ENCODE results near the gene ANKRD55. TPM values are rescaled to one million over a fixed set of nuclear protein-coding genes. Genes with fewer than 3 reads are reported as not detected.
"Not testable (repeated sequence)": the region's sequence is repeated elsewhere in the genome, so short reads cannot be mapped to it uniquely, and the experiment has no call there.

Gene ANKRD55
- total and polyA plus RNA-seq, 2 donors (not counting 1 experiment from before 2014, with no cell fraction given): not detected

DNA sequence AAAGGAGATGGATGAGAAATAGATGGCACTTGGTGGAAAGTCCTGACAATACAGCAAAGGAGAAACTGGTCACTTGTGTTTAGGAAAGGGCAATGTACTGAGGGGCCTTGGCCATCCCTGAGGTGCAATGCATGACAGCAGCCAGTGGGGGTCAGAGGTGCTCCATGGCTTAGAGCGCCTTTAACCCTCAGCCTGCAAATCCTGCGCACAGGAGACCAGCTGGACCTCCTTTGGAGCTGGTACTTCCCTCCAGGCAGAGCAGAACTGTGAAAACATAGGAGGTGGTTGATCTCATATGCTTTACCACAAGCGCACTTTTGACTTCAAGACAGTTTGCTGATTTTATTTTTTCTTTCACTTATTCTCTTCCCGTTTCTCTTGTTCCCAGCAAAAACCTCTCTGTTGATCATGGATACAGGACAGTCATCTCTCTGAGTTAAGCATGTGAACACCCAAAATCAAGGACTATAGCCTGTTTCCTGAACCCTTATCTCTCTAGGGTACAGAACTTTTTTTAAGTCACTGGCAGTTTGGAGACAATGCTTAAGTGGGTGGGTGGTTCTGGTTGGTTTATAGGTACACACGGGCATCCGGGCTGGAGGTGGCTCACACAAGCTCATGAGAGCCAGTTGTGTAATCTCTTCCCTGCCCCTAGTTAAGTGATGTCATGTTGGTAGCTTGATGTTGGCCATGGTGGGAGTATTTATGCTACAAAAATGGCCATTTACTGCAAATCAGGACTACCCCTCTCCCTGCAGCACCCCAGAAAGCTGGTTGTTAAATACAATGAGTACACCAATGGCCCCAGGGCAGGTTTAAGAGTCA is 37.6 kb upstream of the ANKRD55 start:
- Histone ChIP-seq H3K27me3 (ENCODE audit: control insufficient read depth, insufficient read depth, low read length) (no peaks in the 10 kb centered on the region), H3K36me3 (ENCODE audit: control insufficient read depth, insufficient read depth, low read length) (no peaks in the 10 kb centered on the region), H3K4me2 (ENCODE audit: extremely low read depth, insufficient read depth, low read length) (no peak overlapping the region), H2AFZ (ENCODE audit: low read length) (no peak overlapping the region), H3K79me2 (ENCODE audit: control insufficient read depth, insufficient read depth, low read length) (no peaks in the 10 kb centered on the region), H3K9ac (ENCODE audit: insufficient read depth, low read length) (no peak overlapping the region), H3K27ac (ENCODE audit: insufficient read depth, low read length) (no peak overlapping the region), H4K20me1 (ENCODE audit: control insufficient read depth, extremely low read depth, insufficient read depth, low read length) (no peaks in the 10 kb centered on the region), H3K9me3 (ENCODE audit: control insufficient read depth, insufficient read depth, low read depth, low read length) (no peaks in the 10 kb centered on the region), H3K4me1 (ENCODE audit: control insufficient read depth, extremely low read depth, insufficient read depth, low read length) (no peaks in the 10 kb centered on the region), H3K4me3 (replicated peaks in 1 of 4; ENCODE audit: control extremely low read depth in 1 of 4, insufficient read depth in 1 of 4, low read depth in 3 of 4, low read length in 4 of 4) (no peak overlapping the region)
- TF ChIP-seq, protein P1, sequence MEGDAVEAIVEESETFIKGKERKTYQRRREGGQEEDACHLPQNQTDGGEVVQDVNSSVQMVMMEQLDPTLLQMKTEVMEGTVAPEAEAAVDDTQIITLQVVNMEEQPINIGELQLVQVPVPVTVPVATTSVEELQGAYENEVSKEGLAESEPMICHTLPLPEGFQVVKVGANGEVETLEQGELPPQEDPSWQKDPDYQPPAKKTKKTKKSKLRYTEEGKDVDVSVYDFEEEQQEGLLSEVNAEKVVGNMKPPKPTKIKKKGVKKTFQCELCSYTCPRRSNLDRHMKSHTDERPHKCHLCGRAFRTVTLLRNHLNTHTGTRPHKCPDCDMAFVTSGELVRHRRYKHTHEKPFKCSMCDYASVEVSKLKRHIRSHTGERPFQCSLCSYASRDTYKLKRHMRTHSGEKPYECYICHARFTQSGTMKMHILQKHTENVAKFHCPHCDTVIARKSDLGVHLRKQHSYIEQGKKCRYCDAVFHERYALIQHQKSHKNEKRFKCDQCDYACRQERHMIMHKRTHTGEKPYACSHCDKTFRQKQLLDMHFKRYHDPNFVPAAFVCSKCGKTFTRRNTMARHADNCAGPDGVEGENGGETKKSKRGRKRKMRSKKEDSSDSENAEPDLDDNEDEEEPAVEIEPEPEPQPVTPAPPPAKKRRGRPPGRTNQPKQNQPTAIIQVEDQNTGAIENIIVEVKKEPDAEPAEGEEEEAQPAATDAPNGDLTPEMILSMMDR (conservative IDR thresholded peaks at IDR 0.05 in 1 of 2, IDR thresholded peaks at IDR 0.05 in 1 of 2; ENCODE audit: low read depth in 1 of 2, low read length in 2 of 2): peak; percentile 99 to 100
- no peak for TF ChIP-seq EZH2 (IDR thresholded peaks at IDR 0.05; ENCODE audit: low read length, missing control alignments)
- DNase-seq (ENCODE audit: low read depth in 2 of 2): peak; percentile 67 to 90

DNA sequence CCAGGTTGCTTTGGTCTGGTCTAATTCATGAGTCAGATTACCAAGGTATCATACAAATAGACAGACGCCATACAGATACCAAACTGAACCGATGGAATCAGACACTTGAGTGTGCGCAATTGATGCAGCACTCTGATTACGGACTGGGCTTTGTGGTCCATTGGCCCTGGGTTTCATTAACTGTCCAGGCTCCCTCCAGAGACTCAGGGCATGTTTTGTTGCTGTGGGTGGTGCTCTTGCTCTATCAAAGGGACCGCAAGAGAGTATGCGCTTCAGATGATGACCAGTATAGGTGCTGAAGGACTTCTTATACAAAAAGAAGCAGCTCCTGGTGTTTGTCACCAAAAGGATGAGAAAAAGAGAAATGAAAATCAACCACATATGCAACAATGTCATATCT is 36.9 kb upstream of the ANKRD55 start:
- Histone ChIP-seq H3K79me2 (ENCODE audit: control insufficient read depth, insufficient read depth, low read length) (no peaks in the 10 kb centered on the region), H3K27ac (ENCODE audit: insufficient read depth, low read length) (no peak overlapping the region), H3K27me3 (ENCODE audit: control insufficient read depth, insufficient read depth, low read length) (no peaks in the 10 kb centered on the region), H3K4me1 (ENCODE audit: control insufficient read depth, extremely low read depth, insufficient read depth, low read length) (no peaks in the 10 kb centered on the region), H3K4me3 (replicated peaks in 1 of 4; ENCODE audit: control extremely low read depth in 1 of 4, insufficient read depth in 1 of 4, low read depth in 3 of 4, low read length in 4 of 4) (no peak overlapping the region), H3K9ac (ENCODE audit: insufficient read depth, low read length) (no peak overlapping the region), H3K36me3 (ENCODE audit: control insufficient read depth, insufficient read depth, low read length) (no peaks in the 10 kb centered on the region), H3K9me3 (ENCODE audit: control insufficient read depth, insufficient read depth, low read depth, low read length) (no peaks in the 10 kb centered on the region), H4K20me1 (ENCODE audit: control insufficient read depth, extremely low read depth, insufficient read depth, low read length) (no peaks in the 10 kb centered on the region), H3K4me2 (ENCODE audit: extremely low read depth, insufficient read depth, low read length) (no peak overlapping the region), H2AFZ (ENCODE audit: low read length) (no peak overlapping the region)
- no peak for DNase-seq (ENCODE audit: low read depth in 2 of 2)
- no peak for TF ChIP-seq EZH2 (IDR thresholded peaks at IDR 0.05; ENCODE audit: low read length, missing control alignments)
- TF ChIP-seq, protein P1 (conservative IDR thresholded peaks at IDR 0.05 in 1 of 2, IDR thresholded peaks at IDR 0.05 in 1 of 2; ENCODE audit: low read depth in 1 of 2, low read length in 2 of 2): no peak

DNA sequence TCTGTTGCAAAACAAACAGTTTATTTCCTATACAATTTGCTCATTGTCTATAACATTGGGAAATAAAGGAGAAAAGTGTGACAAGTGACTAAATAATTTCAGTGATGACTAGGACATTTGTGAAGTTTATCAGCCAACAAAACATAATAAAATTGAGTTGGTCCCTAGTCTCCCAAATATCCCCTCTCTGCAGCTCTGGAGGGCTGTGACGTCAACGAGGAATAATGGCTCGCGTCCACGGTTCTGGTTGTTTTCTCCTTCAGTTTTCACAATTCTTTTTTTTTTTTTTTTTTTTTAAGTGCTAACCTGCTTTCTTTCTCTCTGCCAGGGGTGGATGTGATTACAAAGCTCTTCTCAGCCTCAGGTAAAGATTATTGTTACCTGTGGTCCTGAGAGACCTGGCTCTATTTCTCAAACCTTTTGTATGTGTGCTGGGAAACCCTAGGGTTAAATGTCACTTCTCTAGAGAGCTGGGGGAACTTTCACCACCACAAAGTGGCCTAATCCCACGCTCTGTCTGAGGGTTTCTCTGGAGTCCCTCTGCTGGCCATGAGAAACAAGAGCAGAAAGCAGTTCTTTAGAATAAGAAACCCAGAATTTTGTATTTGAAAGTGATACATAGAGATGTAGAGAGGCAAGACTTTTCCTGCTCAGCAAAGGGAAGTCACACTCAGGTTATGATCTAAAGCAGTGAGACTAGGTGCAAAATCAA is 36.2 kb upstream of the ANKRD55 start:
- H3K27ac ChIP-seq (ENCODE audit: insufficient read depth, low read length): no peak overlapping the region
- no peaks in the 10 kb centered on the region for H3K4me1 ChIP-seq (ENCODE audit: control insufficient read depth, extremely low read depth, insufficient read depth, low read length)
- H3K36me3 ChIP-seq (ENCODE audit: control insufficient read depth, insufficient read depth, low read length): no peaks in the 10 kb centered on the region
- no peaks in the 10 kb centered on the region for H4K20me1 ChIP-seq (ENCODE audit: control insufficient read depth, extremely low read depth, insufficient read depth, low read length)
- no peak overlapping the region for H3K4me3 ChIP-seq (replicated peaks in 1 of 4; ENCODE audit: control extremely low read depth in 1 of 4, insufficient read depth in 1 of 4, low read depth in 3 of 4, low read length in 4 of 4)
- H3K9ac ChIP-seq (ENCODE audit: insufficient read depth, low read length): no peak overlapping the region
- H3K4me2 ChIP-seq (ENCODE audit: extremely low read depth, insufficient read depth, low read length): no peak overlapping the region
- TF ChIP-seq EZH2 (IDR thresholded peaks at IDR 0.05; ENCODE audit: low read length, missing control alignments): no peak
- TF ChIP-seq, protein P1 (conservative IDR thresholded peaks at IDR 0.05 in 1 of 2, IDR thresholded peaks at IDR 0.05 in 1 of 2; ENCODE audit: low read depth in 1 of 2, low read length in 2 of 2): peak; percentile 85 to 88
- no peaks in the 10 kb centered on the region for H3K79me2 ChIP-seq (ENCODE audit: control insufficient read depth, insufficient read depth, low read length)
- peak; percentile 37 to 81 for DNase-seq (ENCODE audit: low read depth in 2 of 2)
- no peak overlapping the region for H2AFZ ChIP-seq (ENCODE audit: low read length)
- no peaks in the 10 kb centered on the region for H3K27me3 ChIP-seq (ENCODE audit: control insufficient read depth, insufficient read depth, low read length)
- no peaks in the 10 kb centered on the region for H3K9me3 ChIP-seq (ENCODE audit: control insufficient read depth, insufficient read depth, low read depth, low read length)

GRCh38 chr5:56268707-56269106 is 35.6 kb upstream of the ANKRD55 start:
- not testable (repeated sequence) for H3K27me3 ChIP-seq (ENCODE audit: control insufficient read depth, insufficient read depth, low read length); H3K4me1 ChIP-seq (ENCODE audit: control insufficient read depth, extremely low read depth, insufficient read depth, low read length); H3K9me3 ChIP-seq (ENCODE audit: control insufficient read depth, insufficient read depth, low read depth, low read length); H3K9ac ChIP-seq (ENCODE audit: insufficient read depth, low read length); H3K79me2 ChIP-seq (ENCODE audit: control insufficient read depth, insufficient read depth, low read length); H3K27ac ChIP-seq (ENCODE audit: insufficient read depth, low read length); H4K20me1 ChIP-seq (ENCODE audit: control insufficient read depth, extremely low read depth, insufficient read depth, low read length); H3K4me2 ChIP-seq (ENCODE audit: extremely low read depth, insufficient read depth, low read length); H3K36me3 ChIP-seq (ENCODE audit: control insufficient read depth, insufficient read depth, low read length); H2AFZ ChIP-seq (ENCODE audit: low read length); H3K4me3 ChIP-seq (replicated peaks in 1 of 4; ENCODE audit: control extremely low read depth in 1 of 4, insufficient read depth in 1 of 4, low read depth in 3 of 4, low read length in 4 of 4); DNase-seq (ENCODE audit: low read depth in 2 of 2)

Measured in fibroblast of lung (primary cell).